ENCODE data around the gene PITHD1.

- TF ChIP-seq, protein P1, sequence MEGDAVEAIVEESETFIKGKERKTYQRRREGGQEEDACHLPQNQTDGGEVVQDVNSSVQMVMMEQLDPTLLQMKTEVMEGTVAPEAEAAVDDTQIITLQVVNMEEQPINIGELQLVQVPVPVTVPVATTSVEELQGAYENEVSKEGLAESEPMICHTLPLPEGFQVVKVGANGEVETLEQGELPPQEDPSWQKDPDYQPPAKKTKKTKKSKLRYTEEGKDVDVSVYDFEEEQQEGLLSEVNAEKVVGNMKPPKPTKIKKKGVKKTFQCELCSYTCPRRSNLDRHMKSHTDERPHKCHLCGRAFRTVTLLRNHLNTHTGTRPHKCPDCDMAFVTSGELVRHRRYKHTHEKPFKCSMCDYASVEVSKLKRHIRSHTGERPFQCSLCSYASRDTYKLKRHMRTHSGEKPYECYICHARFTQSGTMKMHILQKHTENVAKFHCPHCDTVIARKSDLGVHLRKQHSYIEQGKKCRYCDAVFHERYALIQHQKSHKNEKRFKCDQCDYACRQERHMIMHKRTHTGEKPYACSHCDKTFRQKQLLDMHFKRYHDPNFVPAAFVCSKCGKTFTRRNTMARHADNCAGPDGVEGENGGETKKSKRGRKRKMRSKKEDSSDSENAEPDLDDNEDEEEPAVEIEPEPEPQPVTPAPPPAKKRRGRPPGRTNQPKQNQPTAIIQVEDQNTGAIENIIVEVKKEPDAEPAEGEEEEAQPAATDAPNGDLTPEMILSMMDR (IDR thresholded peaks at IDR 0.05), result no peak
- TF ChIP-seq POLR2A (IDR thresholded peaks at IDR 0.05), result no peak
Measured at GRCh38 chr1:23799255-23799569, 21.0 kb downstream of the PITHD1 start.
